DMS53 treated with DMSO at 0.1 percent for 48 hours (cell line): ENCODE measurements around the gene FRG2C.
A peak's percentile ranks its signal among the peaks of the same experiment; 100 is the strongest.
"Not testable (repeated sequence)": the region's sequence is repeated elsewhere in the genome, so short reads cannot be mapped to it uniquely, and the experiment has no call there.

Source experiments
- DNase-seq: peaks from one replicate; lab custom pipeline; 2025; ENCODE audit not compliant: unreplicated experiment; lab: John Stamatoyannopoulos, UW

FRG2C gene

DNA sequence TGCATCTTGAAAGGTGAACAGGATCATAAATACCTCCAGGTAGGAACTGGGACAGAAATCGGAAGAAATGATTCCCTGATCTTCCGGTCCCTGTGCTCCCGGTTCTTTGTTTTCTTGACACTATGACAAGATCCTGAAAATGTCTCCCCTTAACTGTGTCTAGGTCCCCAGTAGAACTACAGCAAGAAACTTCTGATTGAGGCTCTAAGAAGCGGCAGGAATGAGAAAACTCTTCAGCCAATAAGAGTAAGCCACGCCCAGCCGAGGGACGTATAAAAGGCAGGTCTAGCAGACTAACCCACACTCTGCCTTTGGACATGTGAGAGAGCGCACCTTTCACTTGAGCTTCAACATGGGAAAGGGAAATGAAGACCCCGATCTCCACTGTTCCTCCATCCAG, at the start of gene FRG2C:
FRG2C (plus strand) TSS at position 301 of the 400 bp plus-strand sequence; CDS start at position 353, 52 bp downstream.
- DNase-seq: not testable (repeated sequence)

DNA sequence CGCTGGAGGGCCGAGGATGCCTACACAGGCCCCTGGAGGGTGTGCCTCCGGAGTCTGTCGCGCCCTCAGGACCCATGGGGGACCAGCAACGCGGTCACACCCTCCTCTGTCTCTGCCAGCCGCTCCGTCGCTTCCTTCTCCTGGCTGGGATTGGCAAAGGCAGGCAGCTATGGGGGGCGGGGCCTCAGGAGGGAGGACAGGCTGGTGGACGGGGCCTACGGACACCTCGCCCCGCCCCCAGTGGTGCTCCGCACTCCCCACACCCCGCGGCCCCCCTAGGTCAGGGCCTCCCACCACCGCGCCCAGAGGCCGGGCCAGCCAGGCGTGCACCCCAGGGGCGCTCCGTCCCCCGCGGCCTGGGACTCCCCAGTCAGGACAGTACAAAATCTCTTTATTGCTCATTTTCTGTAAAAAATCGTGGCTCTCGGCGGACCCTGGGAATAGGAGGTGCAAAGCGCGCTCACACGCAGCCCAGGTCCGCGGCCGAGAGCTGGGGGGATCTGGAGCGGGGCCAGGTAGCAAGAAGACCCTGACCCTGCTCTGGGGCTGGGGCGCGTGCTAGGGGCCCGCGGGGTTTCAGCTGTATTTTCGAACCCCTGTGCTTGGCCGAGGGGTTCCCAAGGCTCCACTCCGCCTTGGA, 45.3 kb upstream of the FRG2C start:
- DNase-seq: peak; percentile 5

- not testable (repeated sequence) for DNase-seq
Observed at GRCh38 chr3:75619481-75620031, 44.6 kb upstream of the FRG2C start.

GRCh38 chr3:75621772-75622171, 42.4 kb upstream of the FRG2C start:
- not testable (repeated sequence) for DNase-seq

DNA sequence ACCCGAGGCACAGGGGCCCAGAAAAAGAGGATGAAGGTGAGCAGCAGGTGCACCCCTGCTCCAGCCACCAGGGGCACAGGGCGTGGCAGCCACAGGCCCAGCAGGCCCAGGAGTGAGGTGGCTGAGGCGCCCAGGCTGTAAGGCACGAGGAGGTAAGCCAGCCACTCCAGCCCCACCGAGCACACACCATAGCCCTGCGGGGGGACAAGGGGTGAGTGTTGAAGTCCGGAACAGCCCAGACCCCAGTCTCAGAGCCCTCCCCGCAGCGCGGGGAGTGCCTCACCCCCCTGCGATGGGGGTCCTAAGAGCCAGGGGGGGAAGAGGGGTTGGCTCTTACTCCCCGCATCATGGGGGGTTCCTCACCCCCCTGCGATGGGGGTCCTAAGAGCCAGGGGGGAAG, 40.5 kb upstream of the FRG2C start:
- DNase-seq: not testable (repeated sequence)

- not testable (repeated sequence) for DNase-seq
Observed at GRCh38 chr3:75630887-75631535, 33.1 kb upstream of the FRG2C start.

- DNase-seq: no peak
Observed at GRCh38 chr3:75631541-75631940, 32.6 kb upstream of the FRG2C start.

DNA sequence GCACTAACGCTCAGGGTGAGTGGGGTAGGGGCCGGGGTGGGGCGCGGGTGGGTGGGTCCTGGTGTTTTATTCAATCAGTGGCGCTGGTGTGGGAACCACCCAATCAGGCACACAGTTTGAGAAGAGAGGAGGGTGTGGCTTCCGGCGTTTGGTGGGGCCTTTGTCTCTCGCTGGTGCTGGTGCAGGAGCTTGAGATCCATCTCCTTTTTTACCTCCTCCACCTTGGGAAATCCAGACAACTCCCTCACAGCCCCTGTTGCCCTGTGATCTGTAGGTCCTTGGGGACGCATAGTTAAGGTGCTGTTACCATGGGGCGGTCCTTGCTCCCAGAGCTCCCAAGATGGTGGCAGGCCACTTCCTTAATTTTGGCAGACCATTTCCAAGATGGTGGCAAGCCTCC, 25.2 kb upstream of the FRG2C start:
- DNase-seq: not testable (repeated sequence)

- not testable (repeated sequence) for DNase-seq
Observed at GRCh38 chr3:75641107-75641517, 23.0 kb upstream of the FRG2C start.

GRCh38 chr3:75643031-75643800, 20.9 kb upstream of the FRG2C start:
- DNase-seq: not testable (repeated sequence)

- not testable (repeated sequence) for DNase-seq
Observed at GRCh38 chr3:75645548-75645947, 18.6 kb upstream of the FRG2C start.

DNA sequence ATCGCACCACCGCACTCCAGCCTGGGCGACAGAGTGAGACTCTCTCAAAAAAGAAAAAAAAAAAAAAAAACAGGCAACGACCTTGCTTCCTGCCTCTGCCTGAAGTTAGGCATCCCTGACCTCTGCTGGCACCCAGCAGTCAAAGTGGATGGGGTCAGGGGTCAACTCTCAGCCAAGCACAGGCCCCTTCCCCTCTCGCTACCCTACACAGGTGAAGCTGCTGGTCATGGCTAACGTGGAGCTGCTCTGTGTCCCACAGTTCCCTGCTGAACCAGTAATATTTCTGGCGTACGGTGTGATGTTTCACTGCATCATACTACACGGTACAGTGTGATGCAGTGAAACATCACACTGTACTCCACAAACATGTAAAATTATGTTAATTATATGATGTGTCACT, 13.9 kb upstream of the FRG2C start:
- DNase-seq: no peak

DNA sequence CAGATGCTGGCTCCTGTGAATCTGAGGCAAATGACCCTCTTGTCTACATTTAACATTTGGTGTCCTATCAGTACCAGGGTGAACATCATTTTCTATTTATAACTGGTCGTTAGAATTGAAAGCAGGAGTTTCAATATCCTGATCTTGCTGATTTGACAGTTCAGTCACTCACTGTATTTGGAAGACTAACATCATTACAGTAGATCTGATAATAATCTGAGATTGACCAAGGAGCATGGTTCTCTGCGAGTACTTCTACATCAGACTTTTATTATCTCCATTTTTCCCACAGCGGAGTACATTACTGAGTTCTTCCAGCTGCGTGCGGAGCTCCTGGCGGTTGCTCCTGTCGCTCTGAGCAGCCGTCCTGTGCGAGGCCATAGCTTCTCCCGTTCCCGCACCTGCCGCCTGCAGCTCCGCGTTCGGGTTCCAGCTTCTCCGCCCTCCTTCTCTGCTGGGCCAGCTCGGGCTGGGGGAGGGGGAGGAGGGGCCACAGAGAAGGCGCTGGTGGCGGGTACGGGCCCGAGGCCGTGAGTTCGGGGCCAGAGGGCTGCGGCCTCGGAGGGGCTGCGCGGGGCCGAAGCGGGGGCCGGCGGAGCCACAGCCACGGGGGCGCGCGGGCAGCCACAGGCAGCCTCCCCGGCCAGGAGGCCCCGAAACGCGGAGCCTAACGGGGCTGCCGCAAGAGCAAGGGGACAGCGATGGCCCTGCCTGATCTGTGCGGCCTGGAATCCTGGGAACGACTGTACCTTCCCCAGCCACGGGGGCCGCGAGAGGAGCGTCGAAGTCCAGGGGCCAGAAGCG, 8.8 kb upstream of the FRG2C start:
- DNase-seq: not testable (repeated sequence)

DNA sequence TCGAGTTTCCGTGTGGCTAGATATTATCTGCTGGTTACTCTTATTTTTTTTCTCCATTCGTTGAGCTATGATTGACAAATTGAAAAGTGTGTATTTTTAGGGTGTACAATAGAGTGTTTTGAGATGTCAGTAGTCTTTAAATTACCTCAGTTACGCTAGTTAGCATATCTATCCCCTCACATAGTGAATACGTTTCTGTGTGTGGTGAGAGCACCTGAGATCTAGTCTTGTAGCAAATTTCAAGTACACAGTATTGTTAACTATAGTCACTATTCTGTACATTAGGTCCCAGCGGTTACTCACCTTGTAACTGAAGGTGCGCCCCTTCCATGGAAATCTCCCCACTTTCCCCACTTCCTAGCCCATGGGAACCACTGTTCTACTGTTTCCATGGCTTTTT, 8.2 kb upstream of the FRG2C start:
- DNase-seq: not testable (repeated sequence)

DNA sequence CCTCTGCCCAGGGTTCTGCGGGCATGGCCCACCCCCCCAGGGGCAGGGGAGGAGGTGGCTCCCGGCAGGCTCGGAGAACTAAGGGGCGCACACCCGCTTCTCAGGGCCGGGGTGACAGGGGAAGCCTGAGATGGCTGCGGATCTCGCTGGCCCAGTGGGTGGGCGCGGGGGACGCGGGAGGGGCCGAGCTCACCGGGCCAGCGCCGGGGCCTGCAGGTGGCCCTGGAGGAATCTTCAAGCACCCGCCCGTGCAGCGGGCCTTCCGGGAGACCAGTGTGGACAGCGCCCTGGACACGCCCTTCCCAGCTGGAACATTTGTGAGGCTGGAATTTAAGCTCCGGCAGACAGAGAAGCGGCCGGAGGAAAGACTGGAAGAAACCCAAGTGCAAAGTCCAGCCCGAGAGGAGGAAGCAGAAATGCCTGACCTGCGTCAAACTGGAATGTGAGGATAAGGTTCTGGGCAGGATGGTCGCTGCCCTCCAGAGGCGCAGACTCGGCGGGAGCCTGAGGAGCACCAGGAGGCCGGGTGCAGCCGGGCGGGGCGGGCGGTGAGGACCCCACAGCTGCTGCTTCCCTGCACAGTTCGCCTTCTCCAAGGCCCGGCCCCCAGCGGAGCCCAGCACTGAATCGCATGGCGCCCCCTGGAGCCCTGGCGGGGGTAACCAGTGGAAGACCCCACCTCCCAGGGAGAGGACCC, 5.6 kb upstream of the FRG2C start:
- not testable (repeated sequence) for DNase-seq

DNA sequence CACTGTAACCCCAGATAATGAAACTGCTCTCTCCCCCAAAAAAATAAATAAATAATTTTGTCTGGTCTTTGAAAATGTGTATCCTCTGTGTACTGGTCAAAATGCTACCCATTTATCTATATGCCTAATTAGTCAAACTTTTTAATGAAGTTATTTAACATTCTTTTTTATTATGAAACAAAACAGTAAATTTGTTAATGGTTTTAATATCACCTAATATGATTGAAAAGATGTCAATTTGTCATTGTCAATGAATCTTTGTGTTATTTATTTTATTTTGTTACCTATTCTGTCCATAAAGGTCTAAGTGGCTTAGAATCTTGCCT, 5.1 kb upstream of the FRG2C start:
- not testable (repeated sequence) for DNase-seq

DNA sequence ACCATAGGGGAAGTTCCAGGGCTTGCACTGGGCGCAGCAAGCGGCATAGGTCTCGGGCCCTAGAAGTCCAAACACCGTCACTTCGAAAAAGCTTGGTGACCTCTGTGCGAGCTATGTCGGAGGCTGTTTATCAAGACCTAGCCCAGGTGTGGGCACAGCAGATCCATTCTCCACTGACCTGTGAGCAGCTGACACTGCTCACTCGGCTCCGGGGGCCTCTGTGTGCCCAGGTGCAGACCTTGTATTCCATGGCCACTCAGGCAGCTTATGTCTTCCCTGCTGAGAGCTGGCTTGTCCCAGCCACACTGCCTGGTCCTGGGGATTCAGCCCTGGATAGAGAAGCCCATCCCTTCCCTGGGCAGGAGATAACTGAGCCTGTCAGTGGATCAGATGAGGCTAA, 1.5 kb downstream of the FRG2C start:
- not testable (repeated sequence) for DNase-seq

DNA sequence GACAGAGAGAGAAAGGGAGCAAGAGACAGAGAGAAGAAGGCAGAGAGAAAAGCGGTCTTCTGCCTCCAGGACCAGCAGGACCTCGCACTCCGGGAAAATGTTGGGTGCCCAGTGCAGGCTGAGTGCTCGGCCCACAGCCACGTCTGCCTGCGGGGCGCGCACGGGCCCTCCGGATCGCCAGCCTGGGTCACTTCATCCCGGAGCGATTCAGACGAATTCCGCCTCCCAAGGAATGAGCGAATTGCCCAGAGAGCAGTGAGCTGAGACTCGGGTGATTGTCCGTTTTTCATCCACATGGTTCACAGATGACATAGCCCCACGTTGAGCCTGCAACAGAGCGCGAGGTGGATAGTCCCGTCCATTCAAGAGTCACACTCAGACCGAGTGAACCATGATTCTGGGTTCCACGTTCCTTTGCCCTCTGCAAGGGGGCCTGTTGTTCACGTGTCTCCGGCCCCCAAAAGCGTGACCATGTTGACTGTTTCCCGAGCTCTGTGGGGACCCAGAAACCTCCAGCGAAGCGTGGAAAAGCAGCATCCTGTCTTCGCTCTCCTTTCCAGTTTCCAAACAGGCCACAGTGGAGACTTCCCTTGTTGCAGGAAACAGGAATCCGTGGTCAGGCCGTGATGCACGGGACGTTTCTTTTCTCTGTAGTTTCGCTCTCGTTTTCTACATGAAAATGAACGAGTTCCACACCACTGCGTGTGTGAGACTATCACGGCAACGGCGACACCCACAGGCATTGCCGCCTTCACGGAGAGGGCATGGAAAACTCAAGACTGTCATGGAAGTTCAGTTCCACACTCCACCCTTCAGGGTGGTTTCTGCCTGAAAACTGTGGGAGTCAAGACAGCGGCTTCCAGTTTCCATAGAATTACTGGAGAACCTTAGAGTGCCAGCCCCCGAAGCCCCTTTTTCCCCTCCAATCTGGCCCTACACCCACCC, 3.9 kb downstream of the FRG2C start:
- not testable (repeated sequence) for DNase-seq

GRCh38 chr3:75668759-75669347, 4.7 kb downstream of the FRG2C start:
- DNase-seq: not testable (repeated sequence)
